Left ventricle myocardium inferior (tissue), 1 donor: ENCODE data around the gene RBPJ. TPM values are rescaled to one million over a fixed set of nuclear protein-coding genes. Genes with fewer than 3 reads are reported as not detected.

Source experiments
- DNase-seq: peaks from one replicate; pipeline ENCODE4 v3.0.0-alpha.2; 2020
- H3K27ac ChIP-seq: fragments of 200-600 bp; replicated peaks from 2 replicates; pipeline ENCODE4 v1.8.0; 2021
- H3K27me3 ChIP-seq: fragments of 200-600 bp; 2 replicates; pipeline ENCODE4 v1.8.0; 2021; ENCODE audit warnings: low read depth
- H3K36me3 ChIP-seq: fragments of 200-600 bp; 2 replicates; pipeline ENCODE4 v1.8.0; 2021
- H3K4me1 ChIP-seq: fragments of 200-600 bp; 2 replicates; pipeline ENCODE4 v1.8.0; 2021
- H3K4me3 ChIP-seq: fragments of 200-600 bp; 2 replicates; pipeline ENCODE4 v1.8.0; 2021; ENCODE audit warnings: mild to moderate bottlenecking, moderate library complexity
- H3K9me3 ChIP-seq: fragments of 200-600 bp; replicated peaks from 2 replicates; pipeline ENCODE4 v1.8.0; 2021
- CTCF ChIP-seq: fragments of 200-600 bp; IDR thresholded peaks from 2 replicates; pipeline ENCODE4 v1.8.0; 2021; ENCODE audit warnings: antibody characterized with exemption, mild to moderate bottlenecking, borderline replicate concordance
- intact Hi-C: fragments of 100-400 bp; cut with micrococcal nuclease; formaldehyde crosslinking; loops from one replicate; pipeline ENCODE4 v1.11.0; 2022
- total RNA-seq: library from RNA; stranded (reverse); fragmentation: NEBNext Ultra II Directional; extraction: Animal tissue kit (Norgen Biotek cat#: 25700); gene quantifications from one replicate; pipeline ENCODE4 v1.2.1, GENCODE V29; 2021
- donor health status: DM: no; HTN: yes; CAD: no; lungs with severe emphysema.

The RBPJ gene
- total RNA-seq, 1 donor from 2014 or later = 36.5 TPM

- no peak overlapping the region for H3K27ac ChIP-seq
- DNase-seq = no peak
- H3K4me1 ChIP-seq = no peaks in the 10 kb centered on the region
- H3K36me3 ChIP-seq = no peaks in the 10 kb centered on the region
- TF ChIP-seq CTCF = no peak
- intact Hi-C loops = no loop called here
- H3K9me3 ChIP-seq = peaks cover 6% of the 10 kb centered on the region
- no peaks in the 10 kb centered on the region for H3K27me3 ChIP-seq
- H3K4me3 ChIP-seq = no peak overlapping the region
Observed at GRCh38 chr4:26473893-26474292, 153.1 kb downstream of the RBPJ start.

- no peak overlapping the region for H3K4me3 ChIP-seq
- intact Hi-C loops = no loop called here
- TF ChIP-seq CTCF = no peak
- H3K27me3 ChIP-seq = no peaks in the 10 kb centered on the region
- H3K27ac ChIP-seq = no peak overlapping the region
- no peaks in the 10 kb centered on the region for H3K36me3 ChIP-seq
- peaks cover 3% of the 10 kb centered on the region for H3K9me3 ChIP-seq
- no peaks in the 10 kb centered on the region for H3K4me1 ChIP-seq
- DNase-seq = no peak
Observed at GRCh38 chr4:26474551-26474950, 153.7 kb downstream of the RBPJ start.

GRCh38 chr4:26475716-26476115 is 154.9 kb downstream of the RBPJ start:
- no peak overlapping the region for H3K27ac ChIP-seq
- H3K4me3 ChIP-seq = no peak overlapping the region
- no peaks in the 10 kb centered on the region for H3K36me3 ChIP-seq
- intact Hi-C loops = no loop called here
- H3K4me1 ChIP-seq = no peaks in the 10 kb centered on the region
- no peak for TF ChIP-seq CTCF
- peaks cover 3% of the 10 kb centered on the region for H3K9me3 ChIP-seq
- no peaks in the 10 kb centered on the region for H3K27me3 ChIP-seq
- no peak for DNase-seq

GRCh38 chr4:26476545-26476944 is 155.7 kb downstream of the RBPJ start:
- no peaks in the 10 kb centered on the region for H3K36me3 ChIP-seq
- H3K4me1 ChIP-seq = no peaks in the 10 kb centered on the region
- intact Hi-C loops = no loop called here
- H3K4me3 ChIP-seq = no peak overlapping the region
- no peaks in the 10 kb centered on the region for H3K27me3 ChIP-seq
- no peak overlapping the region for H3K27ac ChIP-seq
- DNase-seq = no peak
- TF ChIP-seq CTCF = no peak
- peaks cover 3% of the 10 kb centered on the region for H3K9me3 ChIP-seq

GRCh38 chr4:26478330-26478729 is 157.5 kb downstream of the RBPJ start:
- Histone ChIP-seq H3K27me3 (no peaks in the 10 kb centered on the region), H3K4me1 (no peaks in the 10 kb centered on the region), H3K4me3 (no peak overlapping the region), H3K9me3 (no peaks in the 10 kb centered on the region), H3K27ac (no peak overlapping the region), H3K36me3 (no peaks in the 10 kb centered on the region)
- no peak for TF ChIP-seq CTCF
- intact Hi-C loops = no loop called here
- DNase-seq = no peak
